HS-5 (cell line): Measurements from ENCODE around the gene HBG1.

ENCODE experiments used
- DNase-seq: peaks from one replicate; pipeline ENCODE4 v3.0.0-alpha.2; 2012; ENCODE audit warnings: low read depth

The HBG1 gene

DNA sequence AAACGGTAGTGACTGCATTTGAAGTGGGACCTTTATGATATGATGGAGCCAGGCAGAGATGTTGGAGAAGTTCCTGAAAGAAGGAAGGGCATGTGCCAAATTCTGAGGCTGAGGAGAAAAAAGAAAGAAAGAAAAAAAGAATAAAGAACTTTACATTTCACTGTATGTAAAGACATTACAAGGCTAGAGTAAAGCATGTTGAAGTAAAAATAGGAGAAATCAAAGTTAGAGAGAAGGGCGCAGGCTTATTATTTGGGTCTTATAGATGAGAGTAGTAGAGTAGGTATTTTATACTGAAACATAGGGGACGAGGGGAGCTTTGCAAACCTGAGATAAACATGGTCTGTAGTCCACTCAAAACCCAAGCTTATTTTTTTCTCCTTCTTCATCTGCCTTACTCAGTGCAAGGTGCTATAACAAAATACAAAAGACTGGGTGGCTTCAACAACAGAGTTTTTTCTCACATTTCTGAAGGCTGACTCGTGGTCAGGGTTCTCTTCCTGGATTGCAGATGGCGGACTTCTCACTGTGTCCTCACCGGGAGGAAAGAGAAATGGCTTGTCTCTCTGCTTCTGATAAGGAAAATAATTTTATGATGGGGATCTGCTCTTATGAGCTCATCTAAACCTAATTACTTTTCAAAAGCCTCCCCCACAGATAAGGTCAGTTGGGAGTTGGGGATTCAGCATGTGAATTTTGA, 2.7 kb downstream of the HBG1 start:
- no peak for DNase-seq

DNA sequence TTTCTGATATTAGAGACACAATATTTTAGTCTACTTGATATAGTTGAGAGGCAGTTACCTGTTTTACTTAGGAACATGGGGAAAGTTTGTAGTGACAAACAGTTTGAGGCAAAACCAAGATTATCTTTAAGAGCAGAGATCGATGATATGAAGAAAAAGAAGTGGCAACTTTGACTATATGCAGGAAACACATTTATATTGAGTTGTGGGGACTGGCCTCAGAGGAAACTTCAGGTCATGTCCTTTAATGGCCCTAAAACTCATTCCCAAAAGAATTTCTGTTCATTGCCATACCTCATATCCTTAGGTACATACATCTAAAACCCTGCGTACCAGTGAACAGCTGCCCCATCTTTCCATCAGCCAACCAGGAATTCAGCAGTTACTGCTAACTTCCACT, 4.5 kb downstream of the HBG1 start:
- no peak for DNase-seq

GRCh38 chr11:5243816-5244180, 5.9 kb downstream of the HBG1 start:
- no peak for DNase-seq

GRCh38 chr11:5242933-5243815, 6.5 kb downstream of the HBG1 start:
- no peak for DNase-seq

DNA sequence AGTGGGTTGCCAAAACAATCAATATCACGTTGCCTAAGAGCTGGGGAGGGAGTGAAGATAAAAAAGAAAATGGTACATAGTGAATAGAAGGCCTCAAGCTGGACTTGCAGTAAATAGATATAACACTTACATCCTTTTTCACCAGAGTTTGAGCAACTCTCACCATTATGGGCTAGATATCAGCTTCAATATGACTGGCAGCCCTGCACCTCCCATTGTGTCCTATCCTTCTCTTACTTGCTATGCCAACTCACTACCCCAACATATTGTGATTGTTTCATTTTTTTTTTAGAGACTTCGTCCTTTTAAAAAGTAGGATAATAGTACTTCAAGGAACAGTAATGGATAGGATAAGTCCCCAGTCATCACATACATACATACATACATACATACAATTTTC, 7.4 kb downstream of the HBG1 start:
- no peak for DNase-seq

DNA sequence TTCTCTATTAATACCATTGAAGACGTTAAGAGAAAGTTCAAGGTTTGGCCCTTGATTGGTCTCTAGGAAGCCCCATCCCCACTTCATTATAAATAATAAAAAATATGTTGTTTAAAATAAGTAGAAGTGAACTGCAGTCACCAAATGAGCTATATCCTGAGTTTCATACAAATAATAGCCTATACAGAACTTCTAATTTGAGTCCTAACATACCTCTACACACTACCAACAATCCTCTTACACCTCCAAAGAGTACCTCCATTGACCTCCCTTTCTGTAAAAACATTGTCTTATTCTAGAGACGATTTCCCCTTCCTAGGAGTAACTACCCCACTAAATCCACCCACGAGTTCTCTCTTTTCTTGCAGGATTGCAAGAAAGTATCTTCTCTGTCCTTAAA, 8.2 kb downstream of the HBG1 start:
- no peak for DNase-seq

DNA sequence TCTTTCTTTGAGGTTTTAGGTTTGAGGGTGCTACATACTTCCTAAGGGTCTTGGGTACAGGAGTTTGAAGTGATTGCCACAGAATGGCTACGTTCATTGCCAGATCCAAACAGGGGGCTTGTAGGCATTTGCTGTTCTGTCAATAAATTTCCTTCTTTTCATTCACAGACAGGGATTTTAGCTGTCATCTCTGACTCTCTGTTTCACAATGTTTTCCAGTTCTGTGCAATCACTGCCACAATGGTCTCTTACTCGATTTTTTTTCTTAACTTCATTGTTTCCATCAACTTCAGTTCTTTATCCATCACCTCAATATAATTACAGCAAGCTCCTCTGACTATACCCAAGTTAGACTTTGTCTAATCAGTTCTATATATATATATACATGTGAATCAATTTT, 9.2 kb downstream of the HBG1 start:
- DNase-seq: no peak

GRCh38 chr11:5240056-5240455, 9.6 kb downstream of the HBG1 start:
- DNase-seq: no peak

- peak; percentile 2 for DNase-seq
Observed at GRCh38 chr11:5239046-5239445, 10.6 kb downstream of the HBG1 start.

- DNase-seq: no peak
Observed at GRCh38 chr11:5238486-5238885, 11.2 kb downstream of the HBG1 start.

- DNase-seq: no peak
Observed at GRCh38 chr11:5237420-5237819, 12.2 kb downstream of the HBG1 start.

DNA sequence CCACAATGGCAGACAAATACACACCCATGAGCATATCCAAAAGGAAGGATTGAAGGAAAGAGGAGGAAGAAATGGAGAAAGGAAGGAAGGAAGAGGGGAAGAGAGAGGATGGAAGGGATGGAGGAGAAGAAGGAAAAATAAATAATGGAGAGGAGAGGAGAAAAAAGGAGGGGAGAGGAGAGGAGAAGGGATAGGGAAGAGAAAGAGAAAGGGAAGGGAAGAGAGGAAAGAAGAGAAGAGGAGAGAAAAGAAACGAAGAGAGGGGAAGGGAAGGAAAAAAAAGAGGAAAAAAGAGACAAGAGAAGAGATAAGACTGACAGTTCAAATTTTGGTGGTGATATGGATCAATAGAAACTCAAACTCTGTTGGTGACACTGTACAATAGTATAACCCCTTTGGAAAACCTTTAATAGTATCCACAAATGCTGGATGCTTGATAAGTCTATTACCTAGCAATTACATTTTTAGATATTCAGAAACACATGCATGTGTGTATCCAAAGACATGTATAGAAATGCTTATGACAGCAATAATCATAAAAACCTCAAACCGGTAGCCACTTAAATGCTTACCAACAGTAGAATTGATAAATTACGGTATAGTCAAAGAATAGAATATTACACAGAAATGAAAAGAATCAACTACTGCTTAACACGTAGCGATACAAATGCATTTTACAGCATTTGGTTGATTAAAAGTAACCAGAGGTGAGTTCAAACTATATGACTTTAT, 14.1 kb downstream of the HBG1 start:
- DNase-seq: no peak

DNA sequence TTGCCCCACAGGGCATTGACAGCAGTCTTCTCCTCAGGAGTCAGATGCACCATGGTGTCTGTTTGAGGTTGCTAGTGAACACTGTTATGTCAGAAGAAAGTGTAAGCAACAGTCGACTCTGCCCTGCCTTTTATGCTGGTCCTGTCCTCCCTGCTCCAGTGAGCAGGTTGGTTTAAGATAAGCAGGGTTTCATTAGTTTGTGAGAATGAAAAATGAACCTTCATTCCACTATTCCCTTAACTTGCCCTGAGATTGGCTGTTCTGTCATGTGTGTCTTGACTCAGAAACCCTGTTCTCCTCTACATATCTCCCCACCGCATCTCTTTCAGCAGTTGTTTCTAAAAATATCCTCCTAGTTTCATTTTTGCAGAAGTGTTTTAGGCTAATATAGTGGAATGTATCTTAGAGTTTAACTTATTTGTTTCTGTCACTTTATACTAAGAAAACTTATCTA, 15.2 kb downstream of the HBG1 start, which contains the start of gene HBD:
HBD (minus strand) TSS at position 103 of the 454 bp plus-strand sequence; CDS start at position 53, 50 bp downstream.
- no peak for DNase-seq

DNA sequence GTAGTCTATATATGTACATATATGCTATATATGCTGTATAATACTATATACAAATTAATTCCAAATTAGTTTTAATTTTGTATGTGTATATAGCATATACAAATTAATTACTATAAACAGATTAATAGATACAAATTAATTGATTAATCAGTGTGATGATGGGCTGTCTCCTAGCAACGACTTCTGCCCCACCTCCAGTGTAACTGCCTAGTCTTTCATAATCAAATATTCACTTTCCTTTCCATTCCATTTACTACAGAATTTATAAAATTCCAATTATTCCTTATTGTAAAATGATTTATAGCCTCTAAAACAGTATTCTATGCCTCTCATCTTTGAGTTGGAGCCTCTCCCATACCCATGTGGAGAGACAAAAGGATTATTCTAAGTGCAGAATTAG, 16.4 kb downstream of the HBG1 start:
- no peak for DNase-seq

DNA sequence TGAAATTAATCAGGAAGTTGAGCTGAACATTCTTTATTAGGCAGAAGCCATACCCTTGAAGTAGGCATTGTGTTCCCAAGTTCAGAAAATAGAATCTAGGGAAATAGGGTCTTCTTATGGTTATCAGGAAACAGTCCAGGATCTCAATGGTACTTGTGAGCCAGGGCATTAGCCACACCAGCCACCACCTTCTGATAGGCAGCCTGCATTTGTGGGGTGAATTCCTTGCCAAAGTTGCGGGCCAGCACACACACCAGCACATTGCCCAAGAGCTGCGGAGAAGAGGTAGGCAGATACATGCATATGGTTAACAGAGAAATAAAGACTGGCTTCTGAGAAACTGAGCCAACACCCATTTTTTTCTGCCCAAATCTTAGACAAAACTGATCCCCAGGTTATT, 16.8 kb downstream of the HBG1 start:
- no peak for DNase-seq

GRCh38 chr11:5232176-5232575, 17.5 kb downstream of the HBG1 start:
- no peak for DNase-seq

DNA sequence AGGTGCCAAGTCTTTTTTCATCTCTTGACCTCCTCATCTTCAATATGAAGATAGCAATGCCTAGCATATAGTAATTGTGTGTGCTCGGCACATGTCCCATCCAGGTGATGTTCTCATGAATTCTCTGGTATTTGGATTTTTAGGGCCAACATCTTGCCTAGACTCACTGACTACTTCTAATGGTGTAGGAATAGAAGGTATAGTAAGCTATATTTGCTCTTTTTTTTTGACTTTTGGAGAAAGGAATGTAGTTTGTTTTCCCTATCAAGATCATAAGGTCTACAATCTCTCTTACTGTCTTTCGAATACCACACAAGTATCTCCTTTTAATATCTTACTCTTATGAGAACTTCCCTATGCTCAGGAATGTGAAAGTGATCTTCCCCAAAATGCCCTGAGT, 18.5 kb downstream of the HBG1 start:
- no peak for DNase-seq

DNA sequence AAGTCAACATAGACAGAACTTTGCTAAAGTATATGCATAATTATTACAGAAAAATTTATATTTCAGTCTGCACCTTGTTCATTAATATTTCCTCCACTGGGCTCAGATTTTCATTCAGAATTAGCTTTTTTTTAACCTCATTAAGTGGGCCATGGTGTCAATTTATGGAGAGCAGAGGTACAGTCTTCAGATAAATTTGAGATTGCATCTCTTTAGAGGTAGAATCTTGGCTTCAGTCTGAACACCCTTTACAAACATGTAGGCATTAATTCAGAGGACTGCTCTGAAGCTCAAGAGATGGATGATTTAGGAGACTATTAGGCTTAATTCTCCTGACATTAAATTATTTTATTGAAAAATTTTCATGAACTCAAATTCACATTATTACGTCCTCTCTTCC, 19.4 kb downstream of the HBG1 start:
- no peak for DNase-seq

DNA sequence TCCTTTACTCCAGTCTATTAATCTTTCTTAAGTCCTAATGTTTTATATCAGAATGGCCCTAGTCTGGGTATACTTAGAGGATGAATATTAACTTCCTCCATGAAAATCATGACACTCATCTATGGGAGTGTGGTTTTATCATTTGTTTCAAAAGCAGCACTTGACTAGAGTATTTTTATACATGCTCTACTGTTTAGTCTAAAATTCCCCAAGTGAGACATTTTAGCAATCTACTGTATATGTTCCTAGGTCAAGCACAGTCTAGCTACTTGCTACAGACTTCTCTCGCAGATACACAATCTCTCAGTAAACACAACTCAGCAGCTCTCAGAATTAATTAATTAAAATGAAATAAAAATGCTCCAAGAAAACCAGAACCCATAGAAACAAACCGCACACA, 19.9 kb downstream of the HBG1 start:
- DNase-seq: no peak

DNA sequence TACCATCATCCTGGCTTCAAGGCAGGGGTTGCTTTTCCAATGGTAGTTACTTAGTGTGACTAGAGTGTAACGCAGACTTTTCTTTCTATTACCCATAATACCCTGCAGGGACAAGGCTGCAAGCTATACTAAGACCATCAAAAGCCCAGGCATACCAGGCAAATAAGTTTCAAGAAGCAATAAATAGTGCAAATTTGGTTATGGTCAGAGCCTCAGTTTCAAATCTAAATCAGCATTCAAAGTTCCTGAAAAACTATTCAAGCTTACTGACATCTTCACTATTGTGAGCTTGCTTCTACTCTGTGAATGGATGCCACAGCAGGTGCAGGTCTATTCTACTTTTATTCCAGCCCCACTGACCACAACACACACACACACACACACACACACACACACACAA, 20.3 kb downstream of the HBG1 start:
- no peak for DNase-seq

DNA sequence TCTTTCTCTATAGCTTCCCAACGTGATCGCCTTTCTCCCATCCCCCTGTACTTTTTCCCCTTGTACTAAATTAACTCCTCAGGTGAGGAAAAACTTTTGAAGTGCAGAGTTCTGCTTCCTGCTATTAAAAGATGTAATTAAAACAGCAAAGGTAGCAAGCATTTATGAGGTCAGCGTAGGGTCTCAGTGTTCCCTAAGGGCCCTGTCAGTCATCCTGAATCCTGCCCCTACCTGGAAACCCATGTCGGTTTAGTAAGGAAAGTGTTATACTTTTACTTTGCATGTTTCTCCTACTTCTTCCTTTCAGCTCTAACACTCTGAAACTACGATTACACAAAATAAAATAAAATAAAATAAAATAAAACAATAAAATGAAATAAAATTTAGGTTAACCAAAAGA, 21.5 kb downstream of the HBG1 start:
- no peak for DNase-seq

- no peak for DNase-seq
Observed at GRCh38 chr11:5227681-5228080, 22.0 kb downstream of the HBG1 start.
